Measurements from ENCODE around the gene ZNRD2.
"Not testable (repeated sequence)": the region's sequence is repeated elsewhere in the genome, so short reads cannot be mapped to it uniquely, and the experiment has no call there.

Gene ZNRD2

GRCh38 chr11:65557280-65558001 lies 12.8 kb upstream of the ZNRD2 start:
- DNase-seq, result no peak

GRCh38 chr11:65558002-65558929 lies 12.0 kb upstream of the ZNRD2 start, which contains the start of gene LTBP3:
TSS of gene LTBP3 (minus strand) at chr11:65558359. CDS start at chr11:65557959, 400 bp downstream.
- DNase-seq, result no peak

- DNase-seq, result no peak
Observed at GRCh38 chr11:65558930-65559509, 11.3 kb upstream of the ZNRD2 start.

- no peak for DNase-seq
Observed at GRCh38 chr11:65559535-65559934, 10.7 kb upstream of the ZNRD2 start.

GRCh38 chr11:65559951-65560537 lies 10.2 kb upstream of the ZNRD2 start:
- no peak for DNase-seq

- no peak for DNase-seq
Observed at GRCh38 chr11:65560555-65561418, 9.5 kb upstream of the ZNRD2 start.

- no peak for DNase-seq
Observed at GRCh38 chr11:65562020-65562419, 8.3 kb upstream of the ZNRD2 start.

- no peak for DNase-seq
Observed at GRCh38 chr11:65562788-65563187, 7.5 kb upstream of the ZNRD2 start.

- no peak for DNase-seq
Observed at GRCh38 chr11:65563601-65564000, 6.7 kb upstream of the ZNRD2 start.

- DNase-seq, result not testable (repeated sequence)
Observed at GRCh38 chr11:65564879-65565559, 5.3 kb upstream of the ZNRD2 start.

- DNase-seq, result no peak
Observed at GRCh38 chr11:65565624-65566453, 4.4 kb upstream of the ZNRD2 start.

GRCh38 chr11:65569164-65569972 lies 909 bp upstream of the ZNRD2 start:
- DNase-seq, result no peak

GRCh38 chr11:65571420-65571819 lies 1.1 kb downstream of the ZNRD2 start:
- no peak for DNase-seq

- DNase-seq, result no peak
Observed at GRCh38 chr11:65571940-65572339, 1.7 kb downstream of the ZNRD2 start.

GRCh38 chr11:65572356-65573051 lies 2.2 kb downstream of the ZNRD2 start, which contains the start of gene FAM89B:
TSS of gene FAM89B (plus strand) at chr11:65572538. CDS start at chr11:65572670, 132 bp downstream.
- DNase-seq, result peak; percentile 83

GRCh38 chr11:65573391-65574079 lies 3.3 kb downstream of the ZNRD2 start:
- DNase-seq, result no peak

- peak; percentile 77 for DNase-seq
Observed at GRCh38 chr11:65574109-65574810, 4.0 kb downstream of the ZNRD2 start.
